Pulmonary artery endothelial cell (primary cell): ENCODE data around the gene GCHFR. TPM values are rescaled to one million over a fixed set of nuclear protein-coding genes. Genes with fewer than 3 reads are reported as not detected.
A peak's percentile ranks its signal among the peaks of the same experiment; 100 is the strongest.

Experiments
- DNase-seq: peaks from one replicate; pipeline ENCODE4 v3.0.0-alpha.2; 2011; ENCODE audit warnings: low read depth, low spot score
- total RNA-seq: library from RNA; depleted of rRNA; stranded (reverse); fragments of >200 nt; gene quantifications from 2 replicates; pipeline ENCODE4 v1.2.3, GENCODE V29; 2014

GCHFR gene
- total RNA-seq: 10.6 and 12.9 TPM in 2 replicates

DNA sequence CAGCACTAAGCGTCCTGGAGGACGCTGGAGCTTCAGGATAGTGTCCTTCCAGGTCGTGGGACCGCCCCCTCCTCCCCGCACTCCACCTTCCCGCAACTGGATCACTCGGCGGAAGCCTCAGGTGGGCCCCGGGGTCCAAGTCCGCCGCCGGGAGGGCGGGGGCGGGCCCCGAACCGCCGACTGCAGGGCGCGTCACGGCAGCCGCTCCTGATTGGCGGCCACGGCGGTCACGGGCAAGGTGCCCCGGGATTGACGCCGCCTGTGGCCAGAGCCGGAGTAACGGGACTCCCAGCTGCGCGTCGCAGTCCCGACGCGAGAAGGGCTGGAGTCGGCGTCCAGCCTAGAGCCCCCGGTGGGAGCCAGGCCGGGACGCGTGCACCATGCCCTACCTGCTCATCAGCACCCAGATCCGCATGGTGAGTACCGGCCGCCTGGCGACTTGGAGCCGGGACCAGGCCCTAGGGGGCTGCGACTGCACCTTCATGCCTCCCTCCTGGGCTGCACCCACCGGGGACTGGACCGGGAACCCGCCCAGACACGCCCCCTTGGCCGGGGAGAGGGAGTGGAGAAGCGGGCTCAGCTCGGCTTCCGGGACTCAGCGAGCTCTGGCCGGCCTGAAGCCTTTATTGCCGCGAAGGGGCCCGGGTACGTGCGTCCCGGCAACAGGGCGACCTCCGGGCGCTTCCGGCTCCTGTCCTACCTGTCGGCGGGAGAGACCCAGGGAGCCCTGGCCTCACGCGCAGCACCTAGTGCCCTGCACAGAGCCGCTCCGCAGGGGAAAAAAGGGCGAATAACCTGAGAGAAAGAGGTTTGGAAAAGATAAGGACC, at the start of gene GCHFR:
GCHFR (plus strand) TSS at position 268 of the 828 bp plus-strand sequence; CDS start at position 381, 113 bp downstream.
- DNase-seq: no peak

GRCh38 chr15:40714144-40714543, 49.7 kb upstream of the GCHFR start:
- DNase-seq: no peak

DNA sequence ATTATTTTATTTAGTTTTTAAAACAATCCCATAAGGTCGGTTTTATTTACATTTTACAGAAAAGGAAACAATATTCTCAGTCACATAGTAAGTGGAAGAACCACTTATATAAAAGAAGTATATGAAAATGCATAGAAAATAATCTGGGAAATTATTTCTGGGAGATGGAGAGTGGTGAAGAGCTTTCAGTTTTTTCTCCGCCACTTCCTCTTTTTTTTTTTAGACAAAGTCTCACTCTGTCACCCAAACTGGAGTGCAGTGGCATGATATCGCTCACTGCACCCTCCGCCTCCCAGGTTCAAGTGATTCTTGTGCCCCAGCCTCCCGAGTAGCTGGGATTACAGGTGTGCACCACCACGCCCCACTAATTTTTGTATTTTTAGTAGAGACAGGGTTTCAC, 47.7 kb upstream of the GCHFR start:
- no peak for DNase-seq

GRCh38 chr15:40721701-40722100, 42.2 kb upstream of the GCHFR start:
- peak; percentile 66 for DNase-seq

- DNase-seq: no peak
These were observed 41.5 kb upstream of the GCHFR start for GRCh38 chr15:40722354-40722753.

DNA sequence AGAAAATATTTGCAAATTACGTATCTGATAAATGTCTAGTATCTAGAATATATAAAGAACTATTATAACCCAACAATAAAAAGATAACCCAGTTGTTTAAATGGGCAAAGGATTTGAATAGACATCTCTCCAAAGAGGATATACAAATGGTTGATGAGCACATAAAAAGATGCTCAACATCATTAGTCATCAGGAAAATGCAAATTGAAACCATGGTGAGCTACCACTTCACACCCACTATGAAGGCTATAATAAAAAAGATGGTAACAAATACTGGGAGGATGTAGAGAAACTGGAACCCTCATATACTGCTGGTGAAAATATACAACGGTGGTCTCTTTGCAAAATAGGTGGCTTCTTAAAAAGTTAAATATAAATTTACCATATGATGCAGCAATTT, 40.9 kb upstream of the GCHFR start:
- no peak for DNase-seq

GRCh38 chr15:40723919-40724318, 39.9 kb upstream of the GCHFR start:
- DNase-seq: no peak

GRCh38 chr15:40731034-40731433, 32.8 kb upstream of the GCHFR start:
- DNase-seq: peak; percentile 41

GRCh38 chr15:40736575-40736974, 27.3 kb upstream of the GCHFR start:
- DNase-seq: no peak

DNA sequence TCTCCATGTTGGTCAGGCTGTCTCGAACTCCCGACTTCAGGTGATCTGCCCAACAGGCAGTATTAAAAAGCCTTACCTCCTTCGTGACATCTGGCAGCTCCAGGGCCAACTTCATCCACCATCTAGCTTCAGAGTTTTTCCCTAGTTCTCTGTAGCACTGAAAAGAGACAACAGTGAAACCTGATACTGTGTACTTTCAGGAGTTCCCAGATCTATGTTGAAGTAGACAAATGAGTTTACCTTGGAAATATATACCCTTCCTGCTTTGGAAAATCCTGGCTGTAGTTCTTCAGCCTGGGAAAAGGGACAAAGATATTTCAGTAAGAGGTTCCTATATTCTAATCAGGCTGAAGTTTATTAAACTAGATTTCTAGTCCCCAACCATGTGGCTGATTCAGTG, 26.8 kb upstream of the GCHFR start:
- DNase-seq: no peak

DNA sequence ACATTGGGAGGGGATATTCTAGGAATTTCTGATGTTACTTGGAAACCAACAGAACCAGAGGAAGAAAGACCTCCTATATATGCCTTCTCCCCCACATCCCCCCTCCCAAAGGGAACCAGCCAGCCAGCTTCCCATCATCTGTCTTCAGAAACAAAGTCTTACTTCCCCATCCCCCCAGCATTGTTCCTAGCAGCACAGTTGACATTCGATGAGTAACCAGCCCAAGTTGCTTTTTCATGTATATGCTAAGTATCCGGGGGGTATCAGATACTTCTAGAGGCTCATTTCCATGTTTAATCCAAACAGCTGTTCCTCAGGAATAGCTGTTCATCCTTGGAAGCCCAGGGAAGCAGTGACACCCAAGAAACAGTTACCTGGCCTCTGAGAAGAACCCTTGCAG, 24.8 kb upstream of the GCHFR start:
- no peak for DNase-seq

- no peak for DNase-seq
These were observed 24.0 kb upstream of the GCHFR start for GRCh38 chr15:40739854-40740253.

DNA sequence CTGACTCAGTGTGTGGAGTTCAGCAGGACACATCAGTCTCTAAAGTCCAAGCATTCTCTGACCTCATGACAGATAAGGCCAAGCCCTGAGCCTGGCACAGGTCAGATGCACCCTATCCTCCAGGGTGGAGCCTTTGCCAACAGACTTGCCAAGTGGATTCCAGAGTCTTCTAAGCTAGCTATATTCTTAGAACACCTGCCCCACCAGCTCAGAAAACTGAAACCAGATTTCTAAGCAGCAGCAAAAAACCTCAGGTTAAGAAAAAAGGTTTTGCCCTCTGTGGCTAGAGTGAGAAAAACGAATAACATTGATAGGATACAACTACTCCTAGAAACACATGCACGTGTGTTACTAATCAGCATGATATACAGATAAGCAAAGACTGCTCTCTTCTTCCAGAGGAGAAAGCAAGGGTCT, 20.4 kb upstream of the GCHFR start:
- no peak for DNase-seq

- no peak for DNase-seq
These were observed 19.7 kb upstream of the GCHFR start for GRCh38 chr15:40743921-40744814.

DNA sequence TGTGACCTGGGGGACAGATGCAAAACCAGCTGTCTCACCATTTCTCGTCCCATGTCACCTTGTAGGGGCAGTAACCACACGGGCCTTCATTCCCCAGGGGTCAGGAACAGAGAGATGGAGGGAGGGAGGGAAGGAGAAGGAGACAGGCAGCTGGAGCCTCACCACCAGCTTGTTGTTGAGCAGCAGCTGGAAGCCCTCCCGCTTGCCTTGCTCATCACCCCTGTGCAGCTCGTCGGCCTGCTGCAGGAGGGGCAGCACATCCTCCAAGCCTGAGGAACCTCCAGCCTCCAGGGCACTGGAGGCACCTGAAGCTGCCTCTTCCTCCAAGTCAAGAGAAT, 19.1 kb upstream of the GCHFR start:
- no peak for DNase-seq

DNA sequence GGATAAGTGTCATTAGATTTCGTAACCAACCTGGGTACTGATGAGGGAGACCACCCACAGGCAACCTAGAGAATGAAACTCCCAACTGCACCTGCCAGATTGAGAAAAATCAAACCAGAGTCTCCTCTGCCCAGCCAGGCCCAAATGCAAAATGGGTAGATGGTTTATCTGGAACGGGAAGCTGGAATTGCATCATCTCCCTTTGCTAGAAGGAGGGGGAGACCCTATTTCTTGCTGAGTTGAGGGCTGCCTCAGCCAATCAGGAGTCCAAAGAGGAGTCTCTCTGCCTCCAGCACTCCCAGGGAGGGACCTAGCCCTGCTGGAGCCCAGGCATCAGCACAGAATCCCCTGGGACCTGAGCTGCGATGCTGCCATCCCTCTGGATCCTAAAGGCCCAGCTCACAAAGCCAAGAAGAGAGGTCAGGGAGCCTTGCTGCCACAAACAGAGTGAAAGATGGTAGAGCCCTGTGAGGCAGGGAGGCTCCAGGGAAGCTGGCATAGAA, 16.9 kb upstream of the GCHFR start:
- no peak for DNase-seq

DNA sequence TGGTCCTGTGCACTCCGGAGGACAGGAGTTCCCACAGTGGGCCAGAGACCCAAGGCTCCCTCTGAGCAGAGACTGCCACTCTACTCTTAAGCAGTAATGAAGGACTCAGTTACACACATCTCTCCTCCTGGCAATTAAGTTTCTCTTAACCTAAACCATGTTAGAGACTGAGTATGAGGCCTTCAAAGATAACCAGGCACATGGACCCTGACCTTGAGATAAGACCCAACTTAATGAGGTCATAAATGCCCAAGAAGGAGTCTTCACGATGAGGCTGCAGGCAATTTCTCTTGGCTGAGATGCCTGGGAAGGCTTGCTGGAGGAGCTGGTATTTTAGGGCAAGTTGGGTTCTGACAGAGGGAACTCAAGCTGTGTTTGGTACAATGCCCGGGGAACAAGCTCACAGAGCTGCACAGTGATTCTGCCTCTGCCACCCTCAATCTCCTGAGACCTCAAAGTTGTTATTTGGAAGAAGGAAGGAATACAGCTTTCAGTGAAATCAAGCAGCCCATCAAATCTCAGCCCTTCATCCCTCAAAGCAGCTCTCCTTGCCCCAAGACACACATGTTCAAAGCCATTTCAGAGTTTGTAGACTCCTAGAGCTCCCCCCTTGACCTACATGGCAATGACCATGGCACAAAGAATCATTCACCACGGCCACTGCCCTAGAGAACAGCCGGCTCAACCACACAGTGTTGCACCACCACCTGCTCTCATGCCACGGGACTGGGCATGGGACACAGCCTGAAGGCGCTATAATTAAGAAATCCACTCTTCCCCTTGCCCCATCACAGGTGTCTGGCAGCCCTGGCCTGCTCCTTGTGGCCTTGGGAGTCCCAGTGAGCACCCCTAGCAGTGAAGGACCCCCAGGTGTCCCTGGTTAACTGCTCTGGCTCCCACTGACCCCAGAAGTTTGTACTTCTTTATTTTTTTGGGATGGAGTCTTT, 15.9 kb upstream of the GCHFR start:
- no peak for DNase-seq

- DNase-seq: no peak
These were observed 14.7 kb upstream of the GCHFR start for GRCh38 chr15:40749151-40749630.

DNA sequence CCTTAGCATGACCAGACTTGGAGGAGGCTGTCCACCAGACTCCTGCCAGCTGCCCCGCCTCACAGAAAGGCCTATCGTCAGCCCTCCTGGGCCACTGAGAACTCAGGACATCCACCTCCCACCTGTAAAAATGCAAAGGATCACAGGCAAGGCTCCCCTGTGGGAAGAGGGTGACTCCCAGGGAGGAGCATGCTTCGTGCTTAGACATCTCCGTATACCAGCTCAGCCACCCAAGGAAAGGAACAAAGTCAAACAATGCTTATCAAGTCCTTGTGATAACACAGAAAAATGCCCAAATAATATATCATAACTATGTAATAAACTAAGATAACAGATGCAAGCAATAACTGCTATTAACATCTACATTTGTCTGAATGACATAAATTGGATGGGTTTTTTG, 13.0 kb upstream of the GCHFR start:
- no peak for DNase-seq

DNA sequence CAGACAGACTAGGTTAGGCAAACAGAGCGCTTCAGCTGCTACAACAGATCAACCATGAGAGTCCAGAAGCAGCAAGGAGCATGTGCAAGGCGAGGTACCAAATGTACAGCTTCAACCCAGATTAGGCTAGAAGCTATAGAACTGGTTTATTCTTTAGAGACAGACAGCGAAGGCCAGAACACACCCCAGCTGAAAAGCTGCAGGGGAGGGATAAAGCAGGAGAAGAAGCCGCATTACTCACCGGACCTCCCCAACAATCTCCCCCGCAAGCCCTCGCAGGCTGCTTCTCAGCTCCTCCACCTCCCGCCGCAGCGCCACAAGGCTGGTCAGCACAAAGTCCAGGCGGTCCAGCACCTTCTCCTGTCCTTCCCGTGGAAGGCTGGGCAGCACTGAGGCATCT, 12.1 kb upstream of the GCHFR start:
- no peak for DNase-seq

DNA sequence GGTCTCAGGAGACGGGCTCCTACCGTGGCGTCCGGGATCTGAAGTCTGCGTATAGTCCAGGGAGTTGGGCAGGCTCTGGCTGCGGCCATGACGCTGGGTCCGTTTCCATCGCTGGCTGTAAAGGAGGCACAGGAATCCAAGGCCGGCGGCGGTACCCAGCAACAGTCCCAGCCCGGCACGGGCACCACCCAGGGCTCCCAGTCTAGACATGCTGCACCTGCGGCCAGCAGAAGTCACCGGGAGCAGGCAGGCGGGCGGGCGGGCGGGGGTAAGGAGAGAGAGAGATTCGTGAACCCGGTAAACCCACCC, 9.3 kb upstream of the GCHFR start:
- DNase-seq: no peak
